GM19240 (cell line): ENCODE data around the gene TOM1L2.
"Not testable (repeated sequence)": the region's sequence is repeated elsewhere in the genome, so short reads cannot be mapped to it uniquely, and the experiment has no call there.

Experiments used
- DNase-seq: peaks from one replicate; pipeline ENCODE4 v3.0.0; 2011; ENCODE audit warnings: low spot score; ENCODE audit not compliant: insufficient read length

TOM1L2 gene

GRCh38 chr17:17924857-17925250 is 47.3 kb downstream of the TOM1L2 start:
- no peak for DNase-seq

GRCh38 chr17:17924131-17924856 is 47.9 kb downstream of the TOM1L2 start:
- DNase-seq, result no peak

GRCh38 chr17:17922070-17922614 is 50.1 kb downstream of the TOM1L2 start:
- no peak for DNase-seq

GRCh38 chr17:17921192-17922069 is 50.8 kb downstream of the TOM1L2 start:
- no peak for DNase-seq

- peak; percentile 77 for DNase-seq
Measured at GRCh38 chr17:17919169-17920107, 52.8 kb downstream of the TOM1L2 start.

- no peak for DNase-seq
Measured at GRCh38 chr17:17917394-17917793, 54.8 kb downstream of the TOM1L2 start.

- DNase-seq, result no peak
Measured at GRCh38 chr17:17915183-17915582, 57.0 kb downstream of the TOM1L2 start.

GRCh38 chr17:17913695-17914332 is 58.4 kb downstream of the TOM1L2 start:
- DNase-seq, result no peak

GRCh38 chr17:17912336-17912735 is 59.9 kb downstream of the TOM1L2 start:
- not testable (repeated sequence) for DNase-seq

GRCh38 chr17:17911001-17911613 is 61.1 kb downstream of the TOM1L2 start:
- no peak for DNase-seq

GRCh38 chr17:17910060-17910459 is 62.1 kb downstream of the TOM1L2 start:
- DNase-seq, result no peak

GRCh38 chr17:17909078-17909477 is 63.1 kb downstream of the TOM1L2 start:
- no peak for DNase-seq

GRCh38 chr17:17907469-17907868 is 64.7 kb downstream of the TOM1L2 start:
- DNase-seq, result no peak

GRCh38 chr17:17906418-17907215 is 65.6 kb downstream of the TOM1L2 start:
- no peak for DNase-seq

GRCh38 chr17:17905036-17905320 is 67.2 kb downstream of the TOM1L2 start:
- no peak for DNase-seq

- no peak for DNase-seq
Measured at GRCh38 chr17:17904166-17905035, 67.8 kb downstream of the TOM1L2 start.

GRCh38 chr17:17902877-17903276 is 69.3 kb downstream of the TOM1L2 start:
- DNase-seq, result no peak

GRCh38 chr17:17902376-17902775 is 69.8 kb downstream of the TOM1L2 start:
- DNase-seq, result no peak
